Small intestine (tissue), 7 donors: ENCODE results near the gene ATRIP. TPM values are rescaled to one million over a fixed set of nuclear protein-coding genes. Genes with fewer than 3 reads are reported as not detected.

Experiments used
- DNase-seq, 2 donors: peaks; one replicate each; pipeline versions ENCODE4 v3.0.0 to v3.0.0-alpha.2; 2013
- FAIRE-seq: peaks from 2 replicates; lab custom pipeline; 2012; peaks lifted over from hg19 to GRCh38; lab: Jason Lieb, UNC
- H3K27ac ChIP-seq, 3 donors: one replicate each; pipeline ENCODE4 v1.5.1; 2013; ENCODE audit warnings: low read length in 2 of 3, mild to moderate bottlenecking in 2 of 3, control low read depth in 1 of 3, inconsistent platforms in 1 of 3, low read depth in 1 of 3, moderate library complexity in 1 of 3
- H3K27me3 ChIP-seq, 3 donors: one replicate each; pipeline ENCODE4 v1.6.1; 2013; ENCODE audit warnings: low read length in 3 of 3, inconsistent platforms in 1 of 3; ENCODE audit not compliant: control insufficient read depth in 3 of 3, insufficient read depth in 3 of 3
- H3K36me3 ChIP-seq, 3 donors: one replicate each; pipeline ENCODE4 v1.6.1; 2013; ENCODE audit warnings: low read length in 3 of 3, inconsistent platforms in 1 of 3, low read depth in 1 of 3, mild to moderate bottlenecking in 1 of 3, moderate library complexity in 1 of 3; ENCODE audit not compliant: control insufficient read depth in 3 of 3, insufficient read depth in 2 of 3
- H3K4me1 ChIP-seq, 3 donors: one replicate each; pipeline ENCODE4 v1.6.1; 2013; ENCODE audit warnings: low read length in 2 of 3, inconsistent platforms in 1 of 3, low read depth in 1 of 3, mild to moderate bottlenecking in 1 of 3, moderate library complexity in 1 of 3; ENCODE audit not compliant: control insufficient read depth in 3 of 3, insufficient read depth in 2 of 3
- H3K4me3 ChIP-seq, 3 donors: one replicate each; pipeline ENCODE4 v1.5.1; 2013; ENCODE audit warnings: low read length in 3 of 3, control low read depth in 1 of 3, inconsistent platforms in 1 of 3, low read depth in 1 of 3, mild to moderate bottlenecking in 1 of 3, moderate library complexity in 1 of 3
- H3K9me3 ChIP-seq, 2 donors: one replicate each; pipeline ENCODE4 v1.6.1; 2013; ENCODE audit warnings: low read depth in 1 of 2, low read length in 1 of 2; ENCODE audit not compliant: control insufficient read depth in 2 of 2, insufficient read depth in 1 of 2
- WGBS, 3 donors: extraction: QIAGEN DNeasy Blood & Tissue Kit; methylation state at CpG; one replicate each; pipeline ENCODE4 v1.1.7; 2013; 5-methylcytosine and 5-hydroxymethylcytosine counted together
- polyA plus RNA-seq, 4 donors: library from polyadenylated mRNA; stranded (reverse) in 3 of 4; unstranded in 1 of 4; fragments of 200-250 nt in 3 of 4; fragments of 120-200 nt in 1 of 4; gene quantifications; one replicate each; pipeline versions ENCODE4 v1.2.1 to v1.2.3, GENCODE V29; 2013
- donor health status: healthy with polysubstance abuse.
- donor health status: control.
- donor health status: control.
- donor health status: Bipolar disorder and iron deficiency.
- donor health status: healthy.

The ATRIP gene
- polyA plus RNA-seq, 4 donors = 1.1 to 6.8 (median 3.2) TPM

DNA sequence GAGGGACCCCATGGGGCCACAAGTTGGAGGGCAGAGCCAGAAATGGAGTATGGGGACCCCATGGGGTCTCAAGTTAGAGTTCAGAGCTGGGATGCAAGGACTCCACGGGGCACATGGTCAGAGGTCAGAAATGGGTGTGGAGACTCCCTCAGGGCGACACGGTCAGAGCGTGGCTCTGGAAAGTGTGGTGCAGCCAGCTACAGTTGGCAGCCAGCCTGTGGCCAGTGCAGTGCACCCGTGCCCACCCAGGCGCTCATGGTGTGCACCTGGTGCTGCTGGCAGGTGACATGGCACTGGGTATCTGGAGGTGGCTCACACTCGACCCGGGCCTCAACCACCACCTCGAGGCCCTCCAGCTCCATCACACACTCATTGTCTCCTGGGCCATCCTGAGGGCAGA lies 27.9 kb upstream of the ATRIP start:
- Histone ChIP-seq H3K9me3 (no peaks in the 10 kb centered on the region), H3K4me3 (no peak overlapping the region), H3K27me3 (no peaks in the 10 kb centered on the region), H3K36me3 (peaks cover 5 to 100% (median 10%) of the 10 kb centered on the region in 3 donors), H3K4me1 (no peaks in the 10 kb centered on the region), H3K27ac (no peak overlapping the region)
- FAIRE-seq = no peak
- DNase-seq = no peak
- WGBS, 3 donors = 79 to 87% (median 79%) methylated on average over 9 of the region's 9 CpGs

DNA sequence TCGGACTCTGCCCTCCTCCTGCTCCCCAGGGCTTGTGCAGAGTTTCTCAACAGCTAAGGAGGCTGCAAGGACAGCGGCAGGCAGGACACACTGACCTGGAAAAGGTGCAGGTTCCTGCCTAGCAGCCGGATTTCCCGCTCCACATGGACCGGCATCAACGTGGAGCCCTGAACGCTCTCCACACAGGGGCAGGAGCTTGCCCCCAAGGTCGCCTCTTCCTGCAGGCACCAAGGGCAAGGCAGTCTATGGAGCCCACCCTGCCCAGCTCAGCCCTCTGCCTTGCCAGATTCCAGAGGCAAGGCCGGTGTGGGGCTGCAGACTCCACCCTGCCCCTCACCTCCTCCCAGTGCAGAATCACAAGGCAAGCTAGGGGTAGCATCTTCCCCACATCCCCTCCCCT lies 27.4 kb upstream of the ATRIP start:
- 87 to 91% (median 88%) methylated on average over 9 of the region's 9 CpGs for WGBS, 3 donors
- Histone ChIP-seq H3K4me3 (no peak overlapping the region), H3K9me3 (no peaks in the 10 kb centered on the region), H3K36me3 (peaks cover 5 to 100% (median 10%) of the 10 kb centered on the region in 3 donors), H3K4me1 (no peaks in the 10 kb centered on the region), H3K27ac (no peak overlapping the region), H3K27me3 (no peaks in the 10 kb centered on the region)
- DNase-seq (no peak), FAIRE-seq (no peak)

DNA sequence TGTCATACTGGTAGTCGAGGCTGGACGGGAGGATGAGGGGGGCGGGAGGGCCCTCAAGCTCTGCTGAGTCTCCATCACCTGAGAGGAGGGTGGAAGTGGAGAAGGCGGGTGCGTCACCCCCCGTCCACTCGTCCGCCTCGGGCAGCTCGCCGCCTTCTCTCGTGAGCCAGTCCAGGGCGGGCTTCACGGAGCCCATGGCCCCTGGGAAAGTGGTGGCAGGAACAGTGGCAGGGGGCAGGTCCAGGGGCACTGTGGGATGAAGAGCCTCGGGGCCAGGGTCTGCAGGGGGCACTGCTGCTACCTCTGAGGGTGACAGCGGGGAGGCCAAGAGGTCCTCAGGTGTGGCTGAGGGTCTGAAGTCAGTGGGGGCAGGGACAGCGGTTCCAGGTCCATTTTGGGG lies 26.9 kb upstream of the ATRIP start:
- Histone ChIP-seq H3K4me3 (no peak overlapping the region), H3K27me3 (no peaks in the 10 kb centered on the region), H3K4me1 (peaks cover 0 to under 1% (median 0%) of the 10 kb centered on the region in 3 donors), H3K9me3 (no peaks in the 10 kb centered on the region), H3K27ac (no peak overlapping the region), H3K36me3 (peaks cover 5 to 100% (median 8%) of the 10 kb centered on the region in 3 donors)
- FAIRE-seq (no peak), DNase-seq (no peak)
- 89 to 93% (median 91%) methylated on average over 17 of the region's 17 CpGs for WGBS, 3 donors

DNA sequence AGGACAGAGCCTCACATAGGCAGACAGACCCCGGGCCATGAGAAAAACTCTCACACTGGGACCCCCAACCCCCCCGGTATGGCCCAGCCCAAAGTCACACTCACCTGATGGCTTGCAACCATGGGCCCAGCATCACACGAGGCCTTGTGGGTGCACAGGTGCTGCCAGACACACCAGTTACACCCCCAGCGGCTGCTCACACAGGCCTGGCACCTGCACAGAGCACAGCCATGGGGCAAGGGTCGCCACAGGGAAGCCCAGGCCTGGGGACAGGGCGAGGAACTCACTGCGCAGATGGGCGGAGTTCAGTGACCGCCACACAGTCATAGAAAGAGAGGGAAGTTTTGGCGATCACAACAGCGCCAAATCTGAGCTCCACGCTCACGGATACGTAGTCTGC lies 26.0 kb upstream of the ATRIP start:
- DNase-seq = no peak
- WGBS, 3 donors = 78 to 85% (median 78%) methylated on average over 13 to 14 of the region's 14 CpGs
- Histone ChIP-seq H3K27ac (no peak overlapping the region), H3K36me3 (peaks cover 2 to 99% (median 6%) of the 10 kb centered on the region in 3 donors), H3K4me1 (peaks cover 0 to 10% (median under 1%) of the 10 kb centered on the region in 3 donors), H3K4me3 (no peak overlapping the region), H3K9me3 (no peaks in the 10 kb centered on the region), H3K27me3 (no peaks in the 10 kb centered on the region)
- no peak for FAIRE-seq

DNA sequence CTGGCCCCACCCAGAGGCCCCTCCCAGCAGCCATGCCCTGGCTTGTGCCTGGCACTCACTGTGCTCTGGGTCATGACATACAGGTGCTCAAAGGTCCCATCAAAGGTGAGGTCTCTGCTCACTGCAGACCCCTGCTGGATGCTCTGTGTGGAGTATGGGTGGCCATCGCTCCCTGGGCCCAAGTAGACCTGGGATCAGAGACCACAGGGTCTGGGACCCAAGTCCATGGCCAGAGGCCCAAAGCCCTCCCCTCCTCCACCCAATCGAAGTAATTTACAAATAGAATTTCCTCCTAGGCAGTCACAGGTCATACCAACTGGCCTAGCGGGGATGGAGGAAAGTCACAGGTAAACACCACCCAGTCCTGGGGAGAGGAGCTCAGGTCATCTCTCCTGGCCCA lies 24.3 kb upstream of the ATRIP start:
- Histone ChIP-seq H3K9me3 (no peaks in the 10 kb centered on the region), H3K36me3 (peaks cover 2 to 91% (median 6%) of the 10 kb centered on the region in 3 donors), H3K27me3 (no peaks in the 10 kb centered on the region), H3K4me3 (no peak overlapping the region), H3K27ac (no peak overlapping the region), H3K4me1 (peaks cover 0 to 27% (median 7%) of the 10 kb centered on the region in 3 donors)
- FAIRE-seq (no peak), DNase-seq (no peak)
- 61 to 83% (median 72%) methylated on average over 3 of the region's 3 CpGs for WGBS, 3 donors

DNA sequence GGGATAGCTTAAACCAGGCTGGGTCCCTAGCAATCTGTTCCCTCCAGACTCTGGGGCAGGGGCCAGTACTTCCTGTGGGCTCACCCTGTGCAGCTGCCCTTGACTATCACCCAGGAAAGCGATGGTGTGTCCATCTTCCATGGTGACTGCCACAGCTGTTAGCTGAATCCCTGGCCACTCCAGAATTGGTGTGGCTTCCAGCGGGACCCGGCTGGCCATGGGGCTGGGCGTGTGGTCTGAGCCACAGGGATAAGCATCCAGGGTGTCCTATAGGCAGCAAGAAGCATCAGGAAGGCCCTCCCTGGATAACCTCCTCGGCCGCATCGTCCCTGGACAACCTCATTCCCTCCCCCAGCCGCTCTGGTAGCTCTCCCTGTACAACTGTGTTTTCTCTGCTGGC lies 23.9 kb upstream of the ATRIP start:
- Histone ChIP-seq H3K9me3 (no peaks in the 10 kb centered on the region), H3K36me3 (peaks cover 2 to 87% (median 6%) of the 10 kb centered on the region in 3 donors), H3K4me3 (no peak overlapping the region), H3K4me1 (peaks cover 0 to 32% (median 7%) of the 10 kb centered on the region in 3 donors), H3K27me3 (no peaks in the 10 kb centered on the region), H3K27ac (no peak overlapping the region)
- 85 to 96% (median 89%) methylated on average over 8 of the region's 8 CpGs for WGBS, 3 donors
- DNase-seq (no peak), FAIRE-seq (no peak)

DNA sequence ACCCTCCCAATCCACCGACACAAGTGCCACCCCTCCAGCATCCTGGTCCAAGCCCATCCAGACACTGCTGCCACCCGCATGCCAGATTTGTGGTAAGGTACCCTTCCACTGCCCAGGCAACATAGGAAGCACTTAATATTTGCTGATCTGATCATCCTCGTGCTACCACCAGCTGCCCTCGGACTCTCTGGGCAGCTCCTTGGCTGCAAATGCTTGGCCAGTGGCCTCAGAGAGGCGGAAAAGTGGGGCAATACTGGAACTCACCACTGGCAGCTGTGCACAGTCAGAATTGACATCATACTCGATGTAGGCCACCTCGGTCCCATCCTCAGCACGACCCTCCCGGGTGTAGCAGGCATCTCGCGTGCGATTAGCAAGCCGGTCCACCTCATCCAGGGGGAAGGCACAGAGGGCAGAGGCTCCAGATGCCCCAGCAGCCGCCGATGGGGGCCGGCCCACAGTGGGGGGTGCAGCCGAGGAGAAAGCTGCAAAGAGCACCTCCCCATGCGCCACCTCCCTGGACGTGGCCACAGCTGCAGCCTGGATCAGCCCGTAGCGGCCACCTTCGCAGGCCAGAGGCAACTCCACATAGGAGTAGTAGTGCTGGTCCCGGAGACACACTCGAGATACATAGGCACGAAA lies 23.2 kb upstream of the ATRIP start:
- Histone ChIP-seq H3K27ac (no peak overlapping the region), H3K9me3 (no peaks in the 10 kb centered on the region), H3K4me3 (no peak overlapping the region), H3K4me1 (peaks cover 0 to 37% (median 7%) of the 10 kb centered on the region in 3 donors), H3K27me3 (no peaks in the 10 kb centered on the region), H3K36me3 (peaks cover 2 to 80% (median 4%) of the 10 kb centered on the region in 3 donors)
- FAIRE-seq (no peak), DNase-seq (no peak)
- 87 to 89% (median 88%) methylated on average over 24 to 25 of the region's 25 CpGs for WGBS, 3 donors

DNA sequence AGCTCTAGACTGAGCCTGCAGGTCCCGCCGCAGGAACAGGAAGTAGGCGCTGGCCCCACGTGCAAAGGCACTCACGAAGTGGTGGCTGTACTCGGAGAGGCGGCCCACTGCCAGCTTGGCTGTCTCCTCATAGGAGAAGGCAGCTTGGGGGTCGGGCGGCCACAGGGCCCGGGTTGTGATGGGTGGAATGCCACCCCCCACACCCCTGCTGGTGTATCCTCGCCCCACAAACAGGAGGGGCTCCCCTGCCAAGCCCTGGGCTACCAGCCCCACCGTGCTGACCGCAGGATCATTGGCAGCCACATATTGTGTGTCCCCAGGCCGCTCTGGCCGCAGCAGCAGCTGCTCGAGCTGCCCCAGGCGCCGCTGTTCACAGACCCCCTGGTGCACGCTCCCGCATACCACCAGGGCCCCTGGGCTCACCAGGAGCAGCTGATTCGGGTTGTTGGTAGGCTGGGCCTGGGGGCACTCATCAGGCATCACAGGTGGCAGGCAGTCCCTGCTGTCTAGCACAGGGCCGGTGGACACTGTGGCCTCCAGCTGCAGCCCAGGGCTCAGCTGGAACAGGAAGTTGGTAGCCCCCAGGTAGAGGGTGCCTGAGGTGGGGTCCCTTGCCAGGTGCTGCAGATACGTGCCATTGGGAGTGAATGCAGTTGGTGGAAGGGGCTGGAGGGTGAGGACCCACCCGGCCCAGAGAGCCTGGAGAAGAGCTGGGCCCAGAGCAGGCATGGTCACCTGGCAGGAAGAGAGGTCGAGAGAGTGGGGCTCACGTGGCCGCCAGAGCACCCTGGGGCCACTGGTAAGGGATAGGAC lies 22.4 kb upstream of the ATRIP start:
- Histone ChIP-seq H3K27ac (no peak overlapping the region), H3K36me3 (peaks cover 2 to 73% (median 3%) of the 10 kb centered on the region in 3 donors), H3K27me3 (no peaks in the 10 kb centered on the region), H3K4me3 (no peak overlapping the region), H3K4me1 (peaks cover 0 to 37% (median 7%) of the 10 kb centered on the region in 3 donors), H3K9me3 (no peaks in the 10 kb centered on the region)
- DNase-seq = no peak
- 87 to 89% (median 88%) methylated on average over 26 to 27 of the region's 27 CpGs for WGBS, 3 donors
- no peak for FAIRE-seq
